Cardiac muscle cell (in vitro differentiated cells and primary cell): Measurements from ENCODE around the gene SELENOK. TPM values are rescaled to one million over a fixed set of nuclear protein-coding genes. Genes with fewer than 3 reads are reported as not detected.
A peak's percentile ranks its signal among the peaks of the same experiment; 100 is the strongest.

ENCODE experiments used
- DNase-seq, 2 donors: peaks; one replicate each; pipeline versions ENCODE4 v3.0.0 to v3.0.0-alpha.2; 2010 to 2017; ENCODE audit warnings: low read depth in 1 of 2, low spot score in 1 of 2
- H3K27ac ChIP-seq: fragments of 200-600 bp; sonication (generic); 2 replicates; pipeline ENCODE4 v1.5.1; 2016
- H3K27me3 ChIP-seq: fragments of 200-600 bp; sonication (generic); 2 replicates; pipeline ENCODE4 v1.6.0; 2016; ENCODE audit warnings: control low read depth
- H3K36me3 ChIP-seq: fragments of 200-600 bp; sonication (generic); 2 replicates; pipeline ENCODE4 v1.5.1; 2016; ENCODE audit warnings: control low read depth
- H3K4me1 ChIP-seq: fragments of 200-600 bp; sonication (generic); 2 replicates; pipeline ENCODE4 v1.8.1; 2017; ENCODE audit warnings: low read depth, mild to moderate bottlenecking, mixed run types
- H3K4me3 ChIP-seq: fragments of 200-600 bp; sonication (generic); 2 replicates; pipeline ENCODE4 v1.5.1; 2016; ENCODE audit warnings: mild to moderate bottlenecking
- H3K9me3 ChIP-seq: fragments of 200-600 bp; sonication (generic); 2 replicates; pipeline ENCODE4 v1.5.1; 2017; ENCODE audit warnings: low read depth, mild to moderate bottlenecking, control low read depth
- polyA plus RNA-seq: library from polyadenylated mRNA; unstranded; fragments of >200 nt; fragmentation: Nextera tagmentation; extraction: Ambion mirVana; gene quantifications from 2 replicates; pipeline ENCODE4 v1.2.1, GENCODE V29; 2016
- total RNA-seq: library from RNA; depleted of rRNA; stranded (reverse); fragments of >200 nt; gene quantifications from 2 replicates; pipeline ENCODE4 v1.2.3, GENCODE V29; 2016
- TF ChIP-seq, protein P1 (sequence below): IDR thresholded peaks from 2 replicates; pipeline ENCODE4 v1.5.1; 2012; ENCODE audit warnings: low read depth, mild to moderate bottlenecking, low read length

SELENOK gene
- total and polyA plus RNA-seq, 2 experiments from 2014 or later: 77.8 to 227 TPM

DNA sequence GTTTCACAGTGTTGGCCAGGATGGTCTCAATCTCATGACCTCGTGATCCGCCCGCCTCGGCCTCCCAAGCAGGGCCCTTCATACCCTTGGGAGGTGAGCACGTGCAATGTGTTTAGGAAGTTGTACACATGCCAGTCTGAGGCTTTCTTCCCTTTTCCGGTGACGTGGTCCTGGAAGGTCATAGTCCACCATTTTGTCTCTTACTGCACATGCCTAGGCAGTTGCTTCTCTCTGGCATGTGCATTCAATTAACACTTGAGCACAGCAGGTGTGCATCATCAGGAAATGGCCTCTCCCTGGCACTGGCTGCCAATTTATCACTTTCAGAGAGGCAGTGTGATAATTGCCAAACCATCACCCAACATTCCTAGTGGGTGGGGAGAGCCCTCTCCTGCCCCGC, 21.7 kb upstream of the SELENOK start:
- Histone ChIP-seq H3K4me1 (no peaks in the 10 kb centered on the region), H3K27ac (no peak overlapping the region), H3K27me3 (peaks cover 3% of the 10 kb centered on the region), H3K4me3 (no peak overlapping the region), H3K9me3 (no peaks in the 10 kb centered on the region), H3K36me3 (no peaks in the 10 kb centered on the region)
- TF ChIP-seq, protein P1, sequence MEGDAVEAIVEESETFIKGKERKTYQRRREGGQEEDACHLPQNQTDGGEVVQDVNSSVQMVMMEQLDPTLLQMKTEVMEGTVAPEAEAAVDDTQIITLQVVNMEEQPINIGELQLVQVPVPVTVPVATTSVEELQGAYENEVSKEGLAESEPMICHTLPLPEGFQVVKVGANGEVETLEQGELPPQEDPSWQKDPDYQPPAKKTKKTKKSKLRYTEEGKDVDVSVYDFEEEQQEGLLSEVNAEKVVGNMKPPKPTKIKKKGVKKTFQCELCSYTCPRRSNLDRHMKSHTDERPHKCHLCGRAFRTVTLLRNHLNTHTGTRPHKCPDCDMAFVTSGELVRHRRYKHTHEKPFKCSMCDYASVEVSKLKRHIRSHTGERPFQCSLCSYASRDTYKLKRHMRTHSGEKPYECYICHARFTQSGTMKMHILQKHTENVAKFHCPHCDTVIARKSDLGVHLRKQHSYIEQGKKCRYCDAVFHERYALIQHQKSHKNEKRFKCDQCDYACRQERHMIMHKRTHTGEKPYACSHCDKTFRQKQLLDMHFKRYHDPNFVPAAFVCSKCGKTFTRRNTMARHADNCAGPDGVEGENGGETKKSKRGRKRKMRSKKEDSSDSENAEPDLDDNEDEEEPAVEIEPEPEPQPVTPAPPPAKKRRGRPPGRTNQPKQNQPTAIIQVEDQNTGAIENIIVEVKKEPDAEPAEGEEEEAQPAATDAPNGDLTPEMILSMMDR: no peak
- no peak for DNase-seq

DNA sequence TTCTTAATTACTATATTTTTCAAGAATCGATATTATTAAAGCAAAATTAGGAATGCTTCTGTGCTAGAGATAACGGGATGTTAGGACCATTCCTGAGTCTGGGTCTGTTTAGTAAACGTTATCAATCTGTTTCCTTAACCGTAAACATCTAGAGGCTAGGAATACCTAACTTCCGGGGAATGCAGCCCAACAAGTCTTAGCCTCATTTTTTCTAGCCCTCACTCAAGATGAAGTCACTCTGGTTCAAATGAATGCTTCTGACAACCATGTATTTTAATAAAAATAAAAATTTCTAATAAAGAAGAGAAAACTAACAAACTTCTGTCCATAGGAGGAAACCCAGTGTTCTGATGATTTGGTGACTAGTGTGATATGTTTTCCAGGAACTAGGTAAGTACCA, 11.1 kb upstream of the SELENOK start:
- H3K27me3 ChIP-seq: peaks cover 2% of the 10 kb centered on the region
- TF ChIP-seq, protein P1: no peak
- DNase-seq: no peak
- no peak overlapping the region for H3K27ac ChIP-seq
- H3K9me3 ChIP-seq: no peaks in the 10 kb centered on the region
- no peaks in the 10 kb centered on the region for H3K4me1 ChIP-seq
- no peaks in the 10 kb centered on the region for H3K36me3 ChIP-seq
- no peak overlapping the region for H3K4me3 ChIP-seq

DNA sequence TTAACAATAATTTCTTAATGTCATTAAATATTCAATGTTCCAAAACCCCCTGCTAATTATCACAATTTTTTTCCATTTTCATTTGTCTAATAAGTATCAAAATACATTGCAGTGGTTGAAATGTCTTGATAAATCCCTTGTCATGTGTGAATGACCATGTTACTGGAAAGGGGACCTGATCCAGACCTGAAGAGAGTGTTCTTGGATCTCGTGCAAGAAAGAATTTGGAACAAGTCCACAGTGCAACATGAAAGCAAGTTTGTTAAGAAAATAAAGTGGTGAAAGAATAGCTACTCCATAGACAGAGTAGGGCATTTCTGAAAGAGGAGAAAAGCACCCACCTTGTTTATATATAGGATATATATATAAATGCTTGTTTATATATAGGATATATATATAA, 10.4 kb upstream of the SELENOK start:
- no peaks in the 10 kb centered on the region for H3K9me3 ChIP-seq
- H3K4me3 ChIP-seq: no peak overlapping the region
- H3K36me3 ChIP-seq: no peaks in the 10 kb centered on the region
- no peak overlapping the region for H3K27ac ChIP-seq
- TF ChIP-seq, protein P1: no peak
- peaks cover 9% of the 10 kb centered on the region for H3K27me3 ChIP-seq
- no peak for DNase-seq
- no peaks in the 10 kb centered on the region for H3K4me1 ChIP-seq

DNA sequence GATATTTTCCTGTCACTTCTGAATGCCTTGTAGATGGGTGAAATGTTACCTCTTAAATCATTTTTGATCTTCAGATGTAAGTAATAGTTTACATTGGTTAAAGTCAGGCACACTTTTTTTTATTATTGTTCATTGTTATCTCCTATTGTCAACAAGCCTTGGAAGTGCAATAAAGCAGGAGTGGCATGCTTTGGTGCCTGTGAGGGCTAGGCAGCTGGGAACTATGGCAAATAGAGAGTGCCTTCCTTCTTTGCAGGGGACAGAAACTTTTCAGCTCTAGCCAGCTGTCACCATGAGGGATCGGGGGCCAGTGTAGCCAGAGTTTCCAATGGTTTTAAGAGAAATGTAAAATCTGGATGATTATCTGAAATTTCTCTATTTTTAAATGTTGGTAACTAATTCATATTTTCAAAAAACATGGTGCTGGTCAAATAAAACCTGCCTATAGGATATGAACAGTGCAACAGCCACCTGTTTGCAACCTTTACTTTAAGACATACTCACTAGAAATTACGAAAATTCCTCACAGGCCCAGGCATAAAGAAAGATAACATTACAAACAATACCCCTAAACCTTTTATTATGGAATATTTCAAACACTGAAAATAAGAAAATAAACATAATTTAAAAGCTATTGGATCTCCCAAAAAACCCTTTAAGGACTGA, 9.1 kb upstream of the SELENOK start:
- TF ChIP-seq, protein P1: no peak
- no peaks in the 10 kb centered on the region for H3K9me3 ChIP-seq
- no peaks in the 10 kb centered on the region for H3K4me1 ChIP-seq
- H3K27ac ChIP-seq: no peak overlapping the region
- H3K36me3 ChIP-seq: no peaks in the 10 kb centered on the region
- peaks cover 20% of the 10 kb centered on the region for H3K27me3 ChIP-seq
- H3K4me3 ChIP-seq: no peak overlapping the region
- no peak for DNase-seq

DNA sequence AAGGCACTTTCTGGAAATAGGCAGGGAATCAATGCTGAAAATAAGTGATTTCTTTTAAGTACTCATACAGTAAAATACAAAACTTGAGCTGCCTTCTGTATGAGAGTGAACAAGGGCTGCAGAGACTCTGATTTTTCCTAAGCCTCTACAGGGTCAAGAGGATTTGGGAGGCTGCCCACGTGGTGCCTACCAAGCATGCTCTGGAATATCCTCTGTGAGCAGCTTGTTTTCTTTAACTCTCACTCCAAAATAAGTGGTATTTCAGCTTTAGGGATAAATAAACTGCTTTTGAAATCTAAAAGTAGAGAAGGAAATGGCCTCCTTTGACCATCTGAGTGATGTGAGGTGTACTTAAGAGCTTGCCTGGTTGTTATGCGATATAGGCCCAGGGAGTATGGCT, 8.1 kb upstream of the SELENOK start:
- H3K36me3 ChIP-seq: no peaks in the 10 kb centered on the region
- H3K4me3 ChIP-seq: no peak overlapping the region
- TF ChIP-seq, protein P1: no peak
- no peaks in the 10 kb centered on the region for H3K4me1 ChIP-seq
- no peak overlapping the region for H3K27ac ChIP-seq
- no peaks in the 10 kb centered on the region for H3K9me3 ChIP-seq
- DNase-seq: no peak
- peaks cover 20% of the 10 kb centered on the region for H3K27me3 ChIP-seq

DNA sequence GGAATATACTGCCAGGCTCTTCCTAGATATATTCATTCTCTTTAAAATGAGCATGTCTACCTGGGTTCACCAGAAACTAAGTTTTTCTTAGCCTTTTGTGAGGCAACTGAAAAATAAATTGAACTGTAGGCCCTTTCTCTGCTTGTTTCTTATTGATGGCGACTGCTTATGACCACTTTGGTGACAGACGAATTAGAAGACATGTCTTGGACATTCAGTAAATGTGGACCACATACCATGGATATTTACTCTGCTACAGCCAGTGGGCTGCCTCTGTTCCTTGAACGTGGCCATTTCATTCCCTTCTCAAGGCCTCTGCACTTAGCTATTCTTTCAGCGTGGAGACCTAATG, 603 bp upstream of the SELENOK start:
- peaks cover 13% of the 10 kb centered on the region for H3K27me3 ChIP-seq
- TF ChIP-seq, protein P1: no peak
- H3K27ac ChIP-seq: peak overlapping the region; percentile 95
- peak in 1 of 2 donors; percentile 2 for DNase-seq
- H3K36me3 ChIP-seq: peaks cover 9% of the 10 kb centered on the region
- H3K4me1 ChIP-seq: peaks cover 12% of the 10 kb centered on the region
- H3K9me3 ChIP-seq: no peaks in the 10 kb centered on the region
- H3K4me3 ChIP-seq: peak overlapping the region; percentile 31
